ENCODE results near the gene MBNL1. TPM values are rescaled to one million over a fixed set of nuclear protein-coding genes. Genes with fewer than 3 reads are reported as not detected.
A peak's percentile ranks its signal among the peaks of the same experiment; 100 is the strongest.

Gene MBNL1
- polyA plus RNA-seq, 1 donor (not counting 4 experiments of a cell fraction or from before 2014, with no cell fraction given) = 58.3 TPM

GRCh38 chr3:152508705-152509104, 240.0 kb downstream of the MBNL1 start:
- H3K4me3 ChIP-seq (ENCODE audit: control insufficient read depth in 2 of 3, extremely low read depth in 1 of 3, insufficient read depth in 2 of 3, low read depth in 1 of 3, low read length in 3 of 3) = no peak overlapping the region
- DNase-seq (ENCODE audit: low read depth, low spot score) (no peak), FAIRE-seq (no peak)
- no peak overlapping the region for H3K9ac ChIP-seq (ENCODE audit: control insufficient read depth, extremely low read depth, insufficient read depth, low read length)
- no peaks in the 10 kb centered on the region for H3K27me3 ChIP-seq (ENCODE audit: control insufficient read depth, extremely low read depth, insufficient read depth, low read length)
- H3K9me3 ChIP-seq (ENCODE audit: control insufficient read depth, low read depth, low read length) = no peaks in the 10 kb centered on the region
- no peaks in the 10 kb centered on the region for H3K4me1 ChIP-seq (ENCODE audit: control insufficient read depth, extremely low read depth, insufficient read depth, low read length)
- H2AFZ ChIP-seq (ENCODE audit: control insufficient read depth, low read length) = no peak overlapping the region
- dilution Hi-C loops (cut with MboI; ENCODE audit: extremely low pct_ligation_motif_present, low sequenced_read_pairs) = no loop called here
- H3K4me2 ChIP-seq (ENCODE audit: control insufficient read depth, extremely low read depth, insufficient read depth, low read depth, low read length) = no peak overlapping the region
- no peaks in the 10 kb centered on the region for H3K9me1 ChIP-seq (ENCODE audit: control insufficient read depth, extremely low read depth, insufficient read depth, low read length)
- TF ChIP-seq, protein P1, sequence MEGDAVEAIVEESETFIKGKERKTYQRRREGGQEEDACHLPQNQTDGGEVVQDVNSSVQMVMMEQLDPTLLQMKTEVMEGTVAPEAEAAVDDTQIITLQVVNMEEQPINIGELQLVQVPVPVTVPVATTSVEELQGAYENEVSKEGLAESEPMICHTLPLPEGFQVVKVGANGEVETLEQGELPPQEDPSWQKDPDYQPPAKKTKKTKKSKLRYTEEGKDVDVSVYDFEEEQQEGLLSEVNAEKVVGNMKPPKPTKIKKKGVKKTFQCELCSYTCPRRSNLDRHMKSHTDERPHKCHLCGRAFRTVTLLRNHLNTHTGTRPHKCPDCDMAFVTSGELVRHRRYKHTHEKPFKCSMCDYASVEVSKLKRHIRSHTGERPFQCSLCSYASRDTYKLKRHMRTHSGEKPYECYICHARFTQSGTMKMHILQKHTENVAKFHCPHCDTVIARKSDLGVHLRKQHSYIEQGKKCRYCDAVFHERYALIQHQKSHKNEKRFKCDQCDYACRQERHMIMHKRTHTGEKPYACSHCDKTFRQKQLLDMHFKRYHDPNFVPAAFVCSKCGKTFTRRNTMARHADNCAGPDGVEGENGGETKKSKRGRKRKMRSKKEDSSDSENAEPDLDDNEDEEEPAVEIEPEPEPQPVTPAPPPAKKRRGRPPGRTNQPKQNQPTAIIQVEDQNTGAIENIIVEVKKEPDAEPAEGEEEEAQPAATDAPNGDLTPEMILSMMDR (optimal IDR thresholded peaks at IDR 0.05 in 1 of 3, IDR thresholded peaks at IDR 0.05 in 1 of 3, conservative IDR thresholded peaks at IDR 0.05 in 1 of 3; ENCODE audit: extremely low read depth in 1 of 3, insufficient read depth in 2 of 3, low read length in 3 of 3) = peak in 2 of 3 experiments; percentile 18 to 28
- TF ChIP-seq EZH2 (IDR thresholded peaks at IDR 0.05; ENCODE audit: low read length) = no peak
- H3K79me2 ChIP-seq (ENCODE audit: control insufficient read depth, insufficient read depth, low read length) = no peaks in the 10 kb centered on the region
- no peaks in the 10 kb centered on the region for H3K36me3 ChIP-seq (ENCODE audit: control insufficient read depth in 2 of 2, extremely low read depth in 1 of 2, insufficient read depth in 2 of 2, low read length in 2 of 2)
- H3K27ac ChIP-seq (ENCODE audit: control insufficient read depth, insufficient read depth, low read length) = no peak overlapping the region
- no peaks in the 10 kb centered on the region for H4K20me1 ChIP-seq (ENCODE audit: control insufficient read depth, extremely low read depth, insufficient read depth, low read length)

GRCh38 chr3:152511904-152512303, 243.2 kb downstream of the MBNL1 start:
- Histone ChIP-seq H3K4me1 (ENCODE audit: control insufficient read depth, extremely low read depth, insufficient read depth, low read length) (no peaks in the 10 kb centered on the region), H3K9me3 (ENCODE audit: control insufficient read depth, low read depth, low read length) (no peaks in the 10 kb centered on the region), H3K27me3 (ENCODE audit: control insufficient read depth, extremely low read depth, insufficient read depth, low read length) (no peaks in the 10 kb centered on the region), H3K4me3 (ENCODE audit: control insufficient read depth in 2 of 3, extremely low read depth in 1 of 3, insufficient read depth in 2 of 3, low read depth in 1 of 3, low read length in 3 of 3) (no peak overlapping the region), H3K9ac (ENCODE audit: control insufficient read depth, extremely low read depth, insufficient read depth, low read length) (no peak overlapping the region), H3K27ac (ENCODE audit: control insufficient read depth, insufficient read depth, low read length) (no peak overlapping the region), H3K79me2 (ENCODE audit: control insufficient read depth, insufficient read depth, low read length) (no peaks in the 10 kb centered on the region), H3K9me1 (ENCODE audit: control insufficient read depth, extremely low read depth, insufficient read depth, low read length) (no peaks in the 10 kb centered on the region), H3K4me2 (ENCODE audit: control insufficient read depth, extremely low read depth, insufficient read depth, low read depth, low read length) (no peak overlapping the region), H3K36me3 (ENCODE audit: control insufficient read depth in 2 of 2, extremely low read depth in 1 of 2, insufficient read depth in 2 of 2, low read length in 2 of 2) (no peaks in the 10 kb centered on the region), H4K20me1 (ENCODE audit: control insufficient read depth, extremely low read depth, insufficient read depth, low read length) (no peaks in the 10 kb centered on the region), H2AFZ (ENCODE audit: control insufficient read depth, low read length) (no peak overlapping the region)
- DNase-seq (ENCODE audit: low read depth, low spot score) (no peak), FAIRE-seq (no peak)
- TF ChIP-seq, protein P1 (optimal IDR thresholded peaks at IDR 0.05 in 1 of 3, IDR thresholded peaks at IDR 0.05 in 1 of 3, conservative IDR thresholded peaks at IDR 0.05 in 1 of 3; ENCODE audit: extremely low read depth in 1 of 3, insufficient read depth in 2 of 3, low read length in 3 of 3) = no peak
- TF ChIP-seq EZH2 (IDR thresholded peaks at IDR 0.05; ENCODE audit: low read length) = no peak
- dilution Hi-C loops (cut with MboI; ENCODE audit: extremely low pct_ligation_motif_present, low sequenced_read_pairs) = no loop called here
